ENCODE measurements around the gene NPHP3. TPM values are rescaled to one million over a fixed set of nuclear protein-coding genes. Genes with fewer than 3 reads are reported as not detected.

The NPHP3 gene
- total RNA-seq, 4 donors from 2014 or later: 34.4 to 74.8 (median 63.9) TPM

DNA sequence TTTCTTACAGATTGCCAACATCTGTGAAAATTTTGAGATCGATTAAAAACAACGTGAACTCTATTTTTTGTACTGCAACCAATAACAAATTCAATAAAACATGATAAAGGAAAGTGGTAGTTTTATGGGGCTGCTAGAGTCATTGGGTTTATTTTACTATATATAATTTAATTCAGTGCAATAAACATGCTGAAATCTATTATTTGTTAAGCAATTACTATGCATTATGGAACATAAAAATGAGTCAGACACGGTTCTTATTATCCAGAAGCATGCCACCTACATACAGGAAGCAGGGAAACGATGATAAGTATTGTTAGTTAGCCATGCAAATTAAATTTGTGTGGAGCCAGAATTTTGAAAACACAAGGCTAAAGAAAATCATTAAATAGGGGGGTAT is 27.2 kb downstream of the NPHP3 start:
- Histone ChIP-seq H3K27ac (no peak overlapping the region), H3K9me3 (no peaks in the 10 kb centered on the region), H3K27me3 (no peaks in the 10 kb centered on the region), H3K36me3 (peaks cover 47 to 53% of the 10 kb centered on the region in 2 donors), H3K4me1 (no peaks in the 10 kb centered on the region), H3K4me3 (replicated peaks in 1 of 3) (no peak overlapping the region)
- DNase-seq: no peak
- WGBS, 2 donors: 89% methylated on average over 4 of the region's 4 CpGs
- intact Hi-C loops (cut with DNase I): no loop called here
- TF ChIP-seq POLR2A (IDR thresholded peaks at IDR 0.05): no peak
- TF ChIP-seq, protein P1, sequence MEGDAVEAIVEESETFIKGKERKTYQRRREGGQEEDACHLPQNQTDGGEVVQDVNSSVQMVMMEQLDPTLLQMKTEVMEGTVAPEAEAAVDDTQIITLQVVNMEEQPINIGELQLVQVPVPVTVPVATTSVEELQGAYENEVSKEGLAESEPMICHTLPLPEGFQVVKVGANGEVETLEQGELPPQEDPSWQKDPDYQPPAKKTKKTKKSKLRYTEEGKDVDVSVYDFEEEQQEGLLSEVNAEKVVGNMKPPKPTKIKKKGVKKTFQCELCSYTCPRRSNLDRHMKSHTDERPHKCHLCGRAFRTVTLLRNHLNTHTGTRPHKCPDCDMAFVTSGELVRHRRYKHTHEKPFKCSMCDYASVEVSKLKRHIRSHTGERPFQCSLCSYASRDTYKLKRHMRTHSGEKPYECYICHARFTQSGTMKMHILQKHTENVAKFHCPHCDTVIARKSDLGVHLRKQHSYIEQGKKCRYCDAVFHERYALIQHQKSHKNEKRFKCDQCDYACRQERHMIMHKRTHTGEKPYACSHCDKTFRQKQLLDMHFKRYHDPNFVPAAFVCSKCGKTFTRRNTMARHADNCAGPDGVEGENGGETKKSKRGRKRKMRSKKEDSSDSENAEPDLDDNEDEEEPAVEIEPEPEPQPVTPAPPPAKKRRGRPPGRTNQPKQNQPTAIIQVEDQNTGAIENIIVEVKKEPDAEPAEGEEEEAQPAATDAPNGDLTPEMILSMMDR (IDR thresholded peaks at IDR 0.05): no peak

DNA sequence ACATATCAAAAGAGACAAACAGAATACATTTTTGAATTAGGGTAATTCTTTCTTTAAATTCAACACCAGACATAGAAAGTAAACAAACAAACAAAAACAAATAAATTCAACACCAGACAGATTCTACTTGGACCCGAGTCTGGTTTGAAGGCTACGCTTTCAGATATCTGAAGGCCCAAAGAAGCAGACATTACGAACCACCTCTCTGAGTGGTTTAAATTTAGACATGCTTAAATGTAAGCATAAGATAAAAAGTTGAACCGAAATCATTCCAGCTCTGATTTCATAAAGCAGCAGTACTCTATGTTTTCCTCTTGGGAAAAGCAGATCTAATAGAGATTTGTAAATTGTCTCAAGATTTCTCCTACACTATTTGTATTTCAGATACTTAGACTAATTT is 32.2 kb downstream of the NPHP3 start:
- H3K4me1 ChIP-seq: no peaks in the 10 kb centered on the region
- no peak overlapping the region for H3K4me3 ChIP-seq (replicated peaks in 1 of 3)
- whole genome bisulfite sequencing, 2 donors: 94 to 96% methylated on average over 4 of the region's 4 CpGs
- no peaks in the 10 kb centered on the region for H3K9me3 ChIP-seq
- intact Hi-C loops (cut with DNase I): no loop called here
- TF ChIP-seq, protein P1 (IDR thresholded peaks at IDR 0.05): no peak
- TF ChIP-seq POLR2A (IDR thresholded peaks at IDR 0.05): no peak
- DNase-seq: no peak
- no peaks in the 10 kb centered on the region for H3K27me3 ChIP-seq
- no peak overlapping the region for H3K27ac ChIP-seq
- peaks cover 39 to 56% of the 10 kb centered on the region in 2 donors for H3K36me3 ChIP-seq

DNA sequence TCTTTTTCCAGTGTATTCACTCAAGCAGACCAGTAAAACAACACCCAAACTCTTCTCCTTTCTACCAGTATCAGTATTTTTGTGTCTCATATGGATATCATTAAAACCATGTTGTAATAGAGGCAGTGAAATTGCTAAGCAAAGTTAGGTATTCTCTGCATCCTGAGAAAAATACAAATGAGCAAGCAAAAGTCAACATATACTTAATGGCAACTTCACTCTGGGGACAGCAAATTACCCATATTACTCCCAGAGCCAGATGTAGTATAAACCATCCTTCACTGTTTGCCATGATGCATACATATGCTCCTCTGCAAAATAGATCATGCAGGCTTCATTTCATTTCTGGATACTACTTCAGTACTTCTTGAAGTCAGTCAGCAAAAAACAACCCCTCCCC is 40.0 kb downstream of the NPHP3 start:
- no peak for TF ChIP-seq POLR2A (IDR thresholded peaks at IDR 0.05)
- TF ChIP-seq, protein P1 (IDR thresholded peaks at IDR 0.05): no peak

DNA sequence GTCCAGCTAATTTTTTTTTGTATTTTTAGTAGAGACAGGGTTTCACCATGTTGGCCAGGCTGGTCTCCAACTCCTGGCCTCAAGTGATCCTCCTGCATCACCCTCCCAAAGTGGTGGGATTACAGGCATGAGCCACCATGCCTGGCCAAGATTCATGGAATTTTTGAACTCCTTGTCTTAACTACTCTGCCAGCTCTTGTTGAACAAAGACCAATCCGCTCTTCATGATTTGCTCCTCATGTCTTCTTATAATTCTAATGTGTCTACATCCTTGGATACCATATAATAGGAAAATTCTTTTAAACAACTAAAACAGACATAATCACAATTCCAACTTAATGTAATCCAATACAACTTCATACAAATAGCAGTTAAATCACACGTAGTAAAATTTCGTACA is 40.8 kb downstream of the NPHP3 start:
- no peak overlapping the region for H3K27ac ChIP-seq
- H3K4me3 ChIP-seq (replicated peaks in 1 of 3): no peak overlapping the region
- H3K4me1 ChIP-seq: no peaks in the 10 kb centered on the region
- H3K36me3 ChIP-seq: peaks cover 15 to 45% of the 10 kb centered on the region in 2 donors
- WGBS, 2 donors: 94 to 96% methylated on average over 3 of the region's 3 CpGs
- no peak for TF ChIP-seq POLR2A (IDR thresholded peaks at IDR 0.05)
- no peaks in the 10 kb centered on the region for H3K9me3 ChIP-seq
- intact Hi-C loops (cut with DNase I): no loop called here
- H3K27me3 ChIP-seq: no peaks in the 10 kb centered on the region
- no peak for DNase-seq

More for the DNA sequence above, 40.0 kb downstream of the NPHP3 start:
- DNase-seq: no peak
- Histone ChIP-seq H3K36me3 (peaks cover 15 to 40% of the 10 kb centered on the region in 2 donors), H3K4me3 (replicated peaks in 1 of 3) (no peak overlapping the region), H3K27ac (no peak overlapping the region), H3K4me1 (no peaks in the 10 kb centered on the region), H3K27me3 (no peaks in the 10 kb centered on the region), H3K9me3 (no peaks in the 10 kb centered on the region)
- intact Hi-C loops (cut with DNase I): no loop called here

DNA sequence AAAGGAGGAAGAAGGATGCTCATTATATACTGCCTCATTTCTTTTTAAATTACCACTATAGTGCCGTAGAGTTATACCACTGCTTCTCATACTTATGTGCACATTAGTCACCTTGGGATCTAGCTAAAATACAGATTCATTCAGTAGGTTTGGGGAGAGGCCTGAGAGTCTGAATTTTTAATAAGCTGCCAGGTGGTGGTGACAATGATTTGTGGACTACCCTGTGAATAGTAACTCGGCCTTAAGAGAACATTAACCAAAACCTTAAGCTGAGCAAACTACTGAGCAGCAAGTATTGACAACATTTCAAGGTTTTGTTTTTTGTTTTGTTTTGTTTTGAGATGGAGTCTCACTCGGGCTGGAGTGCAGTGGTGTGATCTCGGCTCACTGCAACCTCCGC is 42.3 kb downstream of the NPHP3 start:
- Histone ChIP-seq H3K4me3 (replicated peaks in 1 of 3) (no peak overlapping the region), H3K4me1 (no peaks in the 10 kb centered on the region), H3K36me3 (peaks cover 24 to 34% of the 10 kb centered on the region in 2 donors), H3K9me3 (no peaks in the 10 kb centered on the region), H3K27me3 (no peaks in the 10 kb centered on the region), H3K27ac (no peak overlapping the region)
- TF ChIP-seq POLR2A (IDR thresholded peaks at IDR 0.05): no peak
- TF ChIP-seq, protein P1 (IDR thresholded peaks at IDR 0.05): no peak
- intact Hi-C loops (cut with DNase I): no loop called here
- DNase-seq: no peak
- WGBS, 2 donors: 92 to 96% methylated on average over 5 of the region's 5 CpGs

DNA sequence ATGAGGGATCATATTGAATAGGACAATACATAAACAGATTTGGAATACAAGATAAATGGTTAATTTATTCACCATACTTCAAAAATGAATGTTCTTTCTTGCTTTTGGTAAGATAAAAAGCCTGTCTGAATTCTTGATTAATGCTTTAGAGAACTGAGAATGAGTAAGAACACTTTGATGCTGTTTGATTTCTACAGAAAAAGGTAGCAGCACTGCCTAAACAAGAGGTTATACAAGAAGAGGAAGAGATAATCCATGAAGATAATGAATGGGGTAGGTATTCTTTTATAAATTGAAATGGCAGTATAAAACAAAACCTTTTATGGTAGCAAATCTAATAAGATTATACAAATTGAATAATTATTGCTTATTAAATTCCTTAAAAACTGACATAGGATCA is 46.8 kb downstream of the NPHP3 start:
- H3K27ac ChIP-seq: no peak overlapping the region
- no peaks in the 10 kb centered on the region for H3K9me3 ChIP-seq
- no peak overlapping the region for H3K4me3 ChIP-seq (replicated peaks in 1 of 3)
- H3K36me3 ChIP-seq: peaks cover 17 to 23% of the 10 kb centered on the region in 2 donors
- DNase-seq: no peak
- TF ChIP-seq, protein P1 (IDR thresholded peaks at IDR 0.05): no peak
- no peak for TF ChIP-seq POLR2A (IDR thresholded peaks at IDR 0.05)
- peaks cover 0 to 5% of the 10 kb centered on the region in 2 donors for H3K4me1 ChIP-seq
- no peaks in the 10 kb centered on the region for H3K27me3 ChIP-seq
- intact Hi-C loops (cut with DNase I): no loop called here

Measured in thyroid gland (tissue), 4 donors.